ENCODE measurements around the gene SLC17A3.

- TF ChIP-seq POLR2AphosphoS5 (IDR thresholded peaks at IDR 0.05; ENCODE audit: low read depth, low read length) (no peak), SIN3A (IDR thresholded peaks at IDR 0.05; ENCODE audit: borderline replicate concordance, insufficient read depth, low read length) (no peak), TAF1 (IDR thresholded peaks at IDR 0.05; ENCODE audit: borderline replicate concordance, insufficient read depth, low read length) (no peak), REST (IDR thresholded peaks at IDR 0.05; ENCODE audit: insufficient read depth in 1 of 2, low read depth in 2 of 2, low read length in 2 of 2) (no peak), FOXP2 (optimal IDR thresholded peaks at IDR 0.05; ENCODE audit: borderline replicate concordance, extremely low read depth, extremely low read length, insufficient read depth) (no peak)
Measured at GRCh38 chr6:25834950-25835349, 39.1 kb downstream of the SLC17A3 start.

Measured in PFSK-1 (cell line).